Effector CD4-positive, alpha-beta T cell (primary cell): ENCODE data around the gene GRAMD1B.
A peak's percentile ranks its signal among the peaks of the same experiment; 100 is the strongest.

Experiments used
- DNase-seq: peaks from one replicate; pipeline ENCODE4 v3.0.0-alpha.2; 2020
- total RNA-seq: gene quantifications from one replicate; lab custom pipeline; 2026; lab: John Stamatoyannopoulos, UW

Gene GRAMD1B
- total RNA-seq: 12.6 reads per million, percentile 37 among the genes with 10 or more reads in this experiment

DNA sequence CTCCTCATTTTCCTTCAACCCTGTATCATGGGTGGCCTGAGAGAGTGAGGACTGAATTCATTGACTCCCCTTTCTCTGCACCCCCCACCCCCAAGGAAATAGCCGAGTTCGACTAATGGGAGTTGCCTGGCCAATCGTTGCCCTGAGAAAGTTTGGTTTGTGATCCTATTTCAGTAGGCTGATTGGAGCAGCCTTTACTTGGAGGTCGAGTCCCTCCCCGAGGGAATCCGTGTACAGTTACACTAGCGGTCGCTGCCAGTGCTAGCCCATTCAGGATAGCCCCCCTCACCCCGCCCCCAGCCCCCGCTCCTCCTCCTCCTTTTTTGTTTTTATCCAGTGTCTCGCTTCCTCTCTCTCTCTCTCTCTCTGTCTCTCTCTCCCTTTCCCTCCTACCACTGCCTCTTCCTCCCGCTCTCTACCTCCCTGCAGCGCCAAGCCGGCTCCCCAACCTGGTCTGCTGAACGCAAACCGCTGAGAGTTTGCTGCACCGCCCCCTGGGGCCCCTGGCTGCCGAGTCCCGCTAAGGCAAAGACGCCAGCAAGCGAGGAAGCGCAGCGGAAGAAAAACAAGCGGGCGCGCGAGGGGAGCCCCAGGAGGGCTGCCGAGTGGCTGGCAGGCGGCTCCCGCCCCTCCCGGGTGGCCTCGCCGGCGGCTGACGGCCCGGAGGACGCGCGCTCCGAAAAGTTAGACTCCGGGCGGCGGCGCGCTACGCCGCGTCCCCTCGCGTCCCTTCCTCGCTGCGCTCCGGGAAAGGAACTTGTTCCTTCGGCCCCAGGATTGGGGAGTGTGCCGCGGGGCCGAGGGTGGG lies at the start of gene GRAMD1B:
TSS of gene GRAMD1B (plus strand) at position 357 of the 808 bp plus-strand sequence. CDS start 524 bp downstream, outside the sequence.
- DNase-seq: peak; percentile 67

GRCh38 chr11:123381149-123381548 lies 48.9 kb upstream of the GRAMD1B start:
- DNase-seq: no peak

GRCh38 chr11:123381817-123382554 lies 48.1 kb upstream of the GRAMD1B start:
- no peak for DNase-seq

DNA sequence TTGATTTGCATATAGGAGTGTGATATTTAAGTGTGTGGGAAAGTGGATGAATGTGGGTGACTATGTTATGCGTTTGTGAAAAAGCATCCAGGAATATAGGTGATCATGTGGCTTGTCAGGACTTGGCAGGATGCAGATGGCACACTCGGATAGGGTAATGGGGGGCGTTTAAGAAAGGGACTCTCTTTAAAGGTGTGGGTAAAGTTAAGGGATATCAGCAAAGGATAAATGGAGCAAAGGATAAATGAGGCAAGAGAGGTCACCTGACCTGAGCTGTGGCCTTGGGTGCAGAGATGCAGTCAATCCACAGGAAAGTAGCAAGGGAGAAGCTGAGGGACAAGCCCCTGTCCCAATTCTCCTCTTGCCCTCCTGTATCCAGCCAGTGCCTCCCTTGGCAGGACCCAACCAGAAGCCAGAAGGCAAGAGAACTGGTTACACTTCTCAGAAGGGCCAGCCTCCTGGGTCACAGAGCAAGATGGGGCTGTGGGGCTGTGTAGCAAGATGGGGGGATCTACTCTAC lies 47.5 kb upstream of the GRAMD1B start:
- DNase-seq: no peak

- no peak for DNase-seq
These were observed 46.0 kb upstream of the GRAMD1B start for GRCh38 chr11:123384116-123384515.

DNA sequence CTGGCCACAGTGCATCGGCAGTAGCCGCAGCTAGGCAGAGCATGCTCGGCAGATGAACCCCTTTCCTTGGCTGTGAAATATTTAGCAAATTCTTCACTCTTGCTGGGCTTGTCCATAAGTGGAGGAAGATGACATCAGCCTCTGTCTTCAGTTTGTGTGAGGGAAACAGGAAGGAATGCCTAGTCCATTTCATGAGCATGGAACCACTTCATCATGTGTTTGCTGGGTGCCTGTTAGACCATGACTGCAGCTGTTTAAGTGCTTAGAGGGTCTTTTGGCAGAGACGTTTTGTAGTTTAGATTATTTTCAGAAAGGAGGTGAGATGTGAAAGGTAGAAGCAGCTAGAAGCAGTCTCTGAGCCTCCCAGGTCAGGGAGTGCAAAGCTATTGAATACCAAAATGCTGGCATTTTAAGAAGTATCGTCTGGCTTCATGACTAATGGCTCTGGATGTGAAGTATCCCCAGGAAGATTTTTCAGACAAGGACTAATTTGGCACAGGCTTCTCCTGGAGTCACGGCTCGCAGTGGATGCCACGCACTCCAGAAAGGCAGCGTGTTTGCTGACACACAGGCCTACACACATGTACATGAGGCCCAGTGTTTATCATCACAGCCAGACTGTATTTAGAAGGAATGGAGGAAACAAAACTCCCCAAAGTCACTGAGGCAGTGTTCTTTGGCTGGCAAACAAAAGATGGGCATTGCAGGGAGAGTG lies 43.1 kb upstream of the GRAMD1B start:
- no peak for DNase-seq

DNA sequence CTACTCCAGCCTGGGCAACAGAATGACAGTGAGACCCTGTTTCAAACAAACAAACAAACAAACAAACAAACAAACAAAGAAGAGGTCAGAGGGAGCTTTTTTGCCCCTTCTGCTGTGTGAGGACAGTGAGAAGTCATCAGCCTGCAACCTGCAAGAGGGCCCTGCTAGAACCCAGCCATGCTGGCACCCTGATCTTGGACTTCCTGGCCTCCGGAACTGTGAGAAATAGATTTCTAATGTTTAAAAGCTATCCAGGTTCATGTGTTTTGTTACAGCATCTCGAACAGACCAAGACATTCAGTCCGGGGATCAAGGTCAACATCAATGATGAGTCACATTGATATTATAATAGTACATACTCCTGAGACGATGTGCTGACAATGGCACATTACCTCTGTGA lies 41.4 kb upstream of the GRAMD1B start:
- DNase-seq: no peak

DNA sequence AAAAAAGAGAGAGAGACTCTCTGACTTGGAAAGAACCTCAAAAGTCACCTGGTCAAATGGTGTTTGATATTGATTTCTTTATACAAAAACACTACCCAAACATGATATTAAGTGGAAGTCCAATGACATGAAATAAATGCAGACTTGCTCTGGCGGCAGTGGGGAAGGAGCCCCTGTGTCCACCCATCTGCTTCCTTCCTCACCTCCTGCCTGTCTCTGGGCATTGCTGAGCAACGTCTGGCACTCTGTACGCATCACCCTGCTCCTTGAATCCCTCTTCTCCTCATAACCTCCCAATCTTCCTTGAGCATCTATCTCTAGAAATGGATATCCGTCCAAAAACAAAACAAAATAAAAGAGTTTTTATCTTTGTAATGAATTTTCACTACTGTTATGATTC lies 39.9 kb upstream of the GRAMD1B start:
- no peak for DNase-seq

GRCh38 chr11:123391646-123392348 lies 38.3 kb upstream of the GRAMD1B start:
- no peak for DNase-seq

GRCh38 chr11:123392431-123392830 lies 37.6 kb upstream of the GRAMD1B start:
- DNase-seq: no peak

- DNase-seq: no peak
These were observed 37.2 kb upstream of the GRAMD1B start for GRCh38 chr11:123392844-123393243.

- DNase-seq: no peak
These were observed 36.6 kb upstream of the GRAMD1B start for GRCh38 chr11:123393312-123393927.

GRCh38 chr11:123404676-123405075 lies 25.4 kb upstream of the GRAMD1B start:
- DNase-seq: no peak

- DNase-seq: no peak
These were observed 24.9 kb upstream of the GRAMD1B start for GRCh38 chr11:123405123-123405592.

DNA sequence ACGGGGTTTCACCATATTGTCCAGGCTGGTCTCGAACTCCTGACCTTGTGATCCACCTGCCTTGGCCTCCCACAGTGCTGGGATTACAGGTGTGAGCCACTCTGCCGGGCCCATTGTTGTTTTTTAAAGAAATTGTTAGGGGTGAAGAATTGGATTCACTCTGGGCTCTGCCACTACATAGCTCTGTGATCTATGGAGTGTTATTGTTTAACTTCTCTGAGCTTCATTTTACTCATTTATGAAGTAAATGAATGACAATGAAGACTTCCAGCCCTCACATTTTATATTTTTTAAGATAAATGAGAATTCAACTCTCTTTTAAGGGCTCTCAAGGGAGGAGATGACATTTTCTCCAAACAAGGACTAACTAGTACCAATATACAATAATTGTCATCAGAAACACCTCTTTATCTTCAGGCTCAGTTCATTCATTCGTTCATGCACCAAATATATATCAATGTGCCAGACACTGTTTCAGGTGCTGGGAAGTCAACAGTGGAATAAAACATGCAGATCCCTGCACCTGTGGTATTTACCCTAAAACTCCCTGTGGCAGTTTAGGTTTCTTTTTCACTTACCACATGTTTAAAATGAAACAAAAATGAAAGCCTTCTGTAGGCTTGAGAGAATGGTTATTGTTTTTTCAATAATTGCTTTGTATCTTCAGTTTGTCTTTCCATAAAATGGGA lies 23.5 kb upstream of the GRAMD1B start:
- DNase-seq: no peak

- peak; percentile 58 for DNase-seq
These were observed 22.7 kb upstream of the GRAMD1B start for GRCh38 chr11:123407130-123407995.

DNA sequence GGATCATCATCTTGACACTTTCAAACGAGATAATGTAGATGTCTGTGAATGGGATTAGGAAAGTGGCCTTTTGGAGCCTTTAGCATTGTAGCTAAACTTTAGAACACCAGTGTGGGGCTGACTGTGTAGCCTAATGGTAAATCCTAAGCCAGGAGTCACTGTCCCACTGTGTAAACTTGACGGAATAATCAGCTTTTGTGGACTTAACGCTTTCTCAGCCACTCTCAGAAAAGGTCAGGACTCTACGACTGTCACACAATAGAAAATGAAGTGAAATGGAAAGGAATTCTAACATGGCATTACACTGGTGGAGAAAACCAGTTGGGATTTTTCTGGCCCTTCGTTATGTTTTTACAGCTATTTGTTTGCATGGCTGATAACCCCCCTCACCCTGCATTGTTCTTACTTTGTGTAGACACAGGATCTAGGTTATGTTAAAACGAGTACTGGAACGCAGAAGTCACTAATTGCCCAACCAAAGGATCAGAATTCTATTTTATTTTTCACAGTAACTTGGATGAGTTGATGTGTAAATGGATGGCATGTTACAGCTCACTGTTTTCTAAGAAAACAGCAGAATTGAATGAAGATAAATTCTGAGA lies 22.0 kb upstream of the GRAMD1B start:
- DNase-seq: no peak

GRCh38 chr11:123408619-123409455 lies 21.2 kb upstream of the GRAMD1B start:
- DNase-seq: no peak
